Activated CD8-positive, alpha-beta memory T cell treated with anti-CD3 and anti-CD28 coated beads, Interleukin-2, amount 10 ng/mL, durations not matched to agents 7 days and 5 days (primary cell): Measurements from ENCODE around the gene AZGP1. TPM values are rescaled to one million over a fixed set of nuclear protein-coding genes. Genes with fewer than 3 reads are reported as not detected.

ENCODE experiments used
- total RNA-seq, 2 experiments: library from RNA; stranded (reverse); gene quantifications; one replicate each; pipeline ENCODE4 v1.2.3, GENCODE V29; 2021

The AZGP1 gene
- total RNA-seq, 2 experiments from 2014 or later, result not detected

Other genes with a start within 250 kb of the AZGP1 start
- gene CYP3A7, start 240.8 kb downstream of the AZGP1 start, total RNA-seq, result not detected
- gene CYP3A4, start 191.8 kb downstream of the AZGP1 start, total RNA-seq, result not detected
- not detected for gene CYP3A43, start 148.0 kb downstream of the AZGP1 start, total RNA-seq
- under 1 TPM in 1 of 2 experiments, not detected in 1; 0.47 TPM for gene OR2AE1, start 99.0 kb downstream of the AZGP1 start, total RNA-seq
- gene TRIM4, start 56.5 kb downstream of the AZGP1 start, total RNA-seq, result 10 to 100 TPM; 26.4 to 26.7 TPM
- gene GJC3, start 46.4 kb downstream of the AZGP1 start, total RNA-seq, result not detected
- 10 to 100 TPM; 55.5 to 58.6 TPM for gene ZKSCAN1, start 39.6 kb upstream of the AZGP1 start, total RNA-seq
- gene ZSCAN21, start 73.7 kb upstream of the AZGP1 start, total RNA-seq, result 1 to 10 TPM; 5.6 to 7.9 TPM
- 10 to 100 TPM; 21.2 to 24.1 TPM for gene ZNF3, start 105.7 kb upstream of the AZGP1 start, total RNA-seq
- 10 to 100 TPM; 81.2 to 90.8 TPM for gene COPS6, start 112.9 kb upstream of the AZGP1 start, total RNA-seq
- gene MCM7, start 125.4 kb upstream of the AZGP1 start, total RNA-seq, result 100 to 1,000 TPM; 405 to 409 TPM
- gene AP4M1, start 125.6 kb upstream of the AZGP1 start, total RNA-seq, result 10 to 100 TPM in 1 of 2 experiments, 1 to 10 TPM in 1; 9.9 to 10.6 TPM
- gene TAF6, start 143.3 kb upstream of the AZGP1 start, total RNA-seq, result 10 to 100 TPM; 70.4 to 71.4 TPM
- 10 to 100 TPM; 27.3 to 28.0 TPM for gene CNPY4, start 143.6 kb upstream of the AZGP1 start, total RNA-seq
- gene MBLAC1, start 150.9 kb upstream of the AZGP1 start, total RNA-seq, result 1 to 10 TPM; 5.6 to 7.5 TPM
- gene LAMTOR4, start 172.9 kb upstream of the AZGP1 start, total RNA-seq, result 100 to 1,000 TPM; 119 to 151 TPM
- 10 to 100 TPM; 36.8 to 43.5 TPM for gene TRAPPC14, start 182.7 kb upstream of the AZGP1 start, total RNA-seq
- gene GAL3ST4, start 192.6 kb upstream of the AZGP1 start, total RNA-seq, result 1 to 10 TPM in 1 of 2 experiments, under 1 TPM in 1; 0.61 to 1.4 TPM
- gene GPC2, start 201.3 kb upstream of the AZGP1 start, total RNA-seq, result 1 to 10 TPM; 2.9 to 6.2 TPM
- 10 to 100 TPM in 1 of 2 experiments, 1 to 10 TPM in 1; 8.1 to 20.2 TPM for gene STAG3, start 201.9 kb upstream of the AZGP1 start, total RNA-seq
- 10 to 100 TPM; 45.2 to 63.2 TPM for gene PVRIG, start 243.9 kb upstream of the AZGP1 start, total RNA-seq